HCT116 (cell line): ENCODE measurements around the gene ARID3A. TPM values are rescaled to one million over a fixed set of nuclear protein-coding genes. Genes with fewer than 3 reads are reported as not detected.

Source experiments
- ATAC-seq: fragments of 200-7000 bp; cut with Tn5 transposase; 2 replicates; pipeline ENCODE4 v1.9.1; 2020; ENCODE audit warnings: mild to moderate bottlenecking, moderate library complexity
- BruUV-seq: library from RNA; stranded (reverse); fragments of 400-500 nt; replicated peaks from 2 replicates; lab custom pipeline; 2021; lab: Mats Ljungman, UMichigan
- CTCF ChIA-PET: fragments of 300-600 bp; sonication (Branson Sonifier 250); formaldehyde crosslinking; loops from one replicate; lab custom pipeline; 2021; ENCODE audit warnings: antibody characterized with exemption; lab: Charles Lee
- POLR2A ChIA-PET: fragments of 300-600, 350-600 bp; sonication (Branson Sonifier 250); formaldehyde crosslinking; loops from one replicate; lab custom pipeline; 2021; ENCODE audit warnings: antibody characterized with exemption; lab: Charles Lee
- RAD21 ChIA-PET, 2 experiments: fragments of 300-600 bp; sonication (Branson Sonifier 250); formaldehyde crosslinking; loops; one replicate each; lab custom pipeline; 2023; ENCODE audit warnings: low total read pairs in 2 of 2; ENCODE audit not compliant: uncharacterized antibody in 2 of 2, unreplicated experiment in 2 of 2, low non-redundant PET in 1 of 2; lab: Charles Lee
- DNase-seq: peaks from one replicate; pipeline ENCODE4 v3.0.0-alpha.2; 2010; ENCODE audit warnings: low read depth, low spot score
- H2AFZ ChIP-seq: fragments of 200-600 bp; shearing (Covaris generic), sonication (generic); 2 replicates; pipeline ENCODE4 v1.6.1; 2017; ENCODE audit warnings: low read depth, mixed run types, mixed read lengths, antibody characterized with exemption, low read length; ENCODE audit not compliant: poor library complexity, severe bottlenecking
- H3K27ac ChIP-seq: 2 replicates; pipeline ENCODE4 v1.5.1; 2012; ENCODE audit warnings: low read depth, low read length
- H3K27me3 ChIP-seq: fragments of 200-600 bp; sonication (generic); 2 replicates; pipeline ENCODE4 v1.6.1; 2016; ENCODE audit warnings: mixed run types, low read length, mixed read lengths; ENCODE audit not compliant: insufficient read depth
- H3K36me3 ChIP-seq, 2 experiments: fragments of 200-500 bp in 1 of 2; fragments of 200-600 bp in 1 of 2; sonication (Bioruptor generic) in 1 of 2; sonication (generic) in 1 of 2; 2 replicates each; pipeline versions ENCODE4 v1.5.1 to v1.6.1; 2014 to 2016; ENCODE audit warnings: low read length in 2 of 2, inconsistent platforms in 1 of 2, mixed read lengths in 1 of 2, mixed run types in 1 of 2; ENCODE audit not compliant: insufficient read depth in 2 of 2, control insufficient read depth in 1 of 2
- H3K4me1 ChIP-seq, 2 experiments: fragments of 200-600 bp in 1 of 2; sonication (generic) in 1 of 2; 2 replicates each; pipeline versions ENCODE4 v1.5.1 to v1.6.1; 2012 to 2017; ENCODE audit warnings: low read length in 2 of 2, inconsistent platforms in 1 of 2, mild to moderate bottlenecking in 1 of 2, mixed read lengths in 1 of 2, mixed run types in 1 of 2, moderate library complexity in 1 of 2; ENCODE audit not compliant: insufficient read depth in 2 of 2, control insufficient read depth in 1 of 2
- H3K4me2 ChIP-seq: fragments of 200-600 bp; sonication (generic); 2 replicates; pipeline ENCODE4 v1.6.1; 2017; ENCODE audit warnings: mixed run types, low read length, mixed read lengths
- H3K4me3 ChIP-seq, 2 experiments: fragments of 200-600 bp in 1 of 2; sonication (generic) in 1 of 2; replicated peaks in 1 of 2; 2 replicates each; pipeline ENCODE4 v1.5.1; 2011 to 2016; ENCODE audit warnings: low read length in 2 of 2, control low read depth in 1 of 2, low read depth in 1 of 2, mild to moderate bottlenecking in 1 of 2, mixed read lengths in 1 of 2, mixed run types in 1 of 2
- H3K79me2 ChIP-seq: fragments of 200-600 bp; sonication (generic); 2 replicates; pipeline ENCODE4 v1.6.1; 2017; ENCODE audit warnings: mild to moderate bottlenecking, mixed run types, low read length, moderate library complexity, mixed read lengths; ENCODE audit not compliant: insufficient read depth
- H3K9ac ChIP-seq: fragments of 200-600 bp; sonication (generic); 2 replicates; pipeline ENCODE4 v1.6.1; 2016; ENCODE audit warnings: low read length, mixed read lengths
- H3K9me2 ChIP-seq: fragments of 200-600 bp; sonication (generic), shearing (Covaris generic); 2 replicates; pipeline ENCODE4 v1.6.1; 2017; ENCODE audit warnings: mixed run types, mild to moderate bottlenecking, moderate library complexity; ENCODE audit not compliant: insufficient read depth
- H3K9me3 ChIP-seq, 2 experiments: fragments of 200-500 bp in 1 of 2; fragments of 200-600 bp in 1 of 2; sonication (Bioruptor generic) in 1 of 2; sonication (generic) in 1 of 2; 2 replicates each; pipeline ENCODE4 v1.6.1; 2014 to 2017; ENCODE audit warnings: low read length in 2 of 2, mixed read lengths in 2 of 2, inconsistent platforms in 1 of 2, low read depth in 1 of 2, mild to moderate bottlenecking in 1 of 2, mixed run types in 1 of 2, moderate library complexity in 1 of 2; ENCODE audit not compliant: control insufficient read depth in 1 of 2, insufficient read depth in 1 of 2
- H4K20me1 ChIP-seq: fragments of 200-600 bp; sonication (generic), shearing (Covaris generic); 2 replicates; pipeline ENCODE4 v1.6.1; 2017; ENCODE audit warnings: mixed run types, mild to moderate bottlenecking, moderate library complexity; ENCODE audit not compliant: insufficient read depth
- CEBPB ChIP-seq: IDR thresholded peaks from 2 replicates; pipeline ENCODE4 v1.6.1; 2012; ENCODE audit warnings: low read depth
- CTCF ChIP-seq, 3 experiments: fragments of 200-600 bp in 1 of 3; sonication (generic) in 1 of 3; IDR thresholded peaks in 2 of 3; conservative IDR thresholded peaks in 1 of 3; 2 replicates each; pipeline ENCODE4 v1.5.1; 2012 to 2017; ENCODE audit warnings: low read depth in 2 of 3, low read length in 2 of 3, antibody characterized with exemption in 1 of 3, borderline replicate concordance in 1 of 3, control low read depth in 1 of 3, mild to moderate bottlenecking in 1 of 3, mixed read lengths in 1 of 3, mixed run types in 1 of 3, moderate library complexity in 1 of 3; ENCODE audit not compliant: insufficient read depth in 1 of 3
- ELF1 ChIP-seq: IDR thresholded peaks from 2 replicates; pipeline ENCODE4 v1.6.1; 2012; ENCODE audit warnings: low read depth, borderline replicate concordance
- EZH2phosphoT487 ChIP-seq: fragments of 200-600 bp; IDR thresholded peaks from 2 replicates; pipeline ENCODE4 v1.6.1; 2018; ENCODE audit warnings: antibody characterized with exemption, borderline replicate concordance
- POLR2AphosphoS5 ChIP-seq: IDR thresholded peaks from 2 replicates; pipeline ENCODE4 v1.6.1; 2011; ENCODE audit warnings: mild to moderate bottlenecking, low read depth, low read length, moderate library complexity
- RAD21 ChIP-seq: IDR thresholded peaks from 2 replicates; pipeline ENCODE4 v1.6.1; 2012; ENCODE audit warnings: low read depth, mild to moderate bottlenecking
- ZBTB33 ChIP-seq: IDR thresholded peaks from 2 replicates; pipeline ENCODE4 v1.6.1; 2011; ENCODE audit warnings: mild to moderate bottlenecking, low read length, moderate library complexity; ENCODE audit not compliant: insufficient replicate concordance; ENCODE audit errors: extremely low read depth
- ZFX ChIP-seq: fragments of 450-650 bp; IDR thresholded peaks from 2 replicates; pipeline ENCODE4 v1.6.1; 2017
- intact Hi-C: fragments of 100-400 bp; cut with micrococcal nuclease; formaldehyde crosslinking; loops from 2 replicates; pipeline ENCODE4 v1.10.0; 2022
- total RNA-seq: library from RNA; stranded (reverse); gene quantifications from one replicate; pipeline ENCODE4 v1.2.1, GENCODE V29; 2021; ENCODE audit not compliant: unreplicated experiment

ARID3A gene
- total RNA-seq, 1 experiment from 2014 or later, result 21.8 TPM

GRCh38 chr19:937259-937694, 11.4 kb downstream of the ARID3A start:
- BruUV-seq, result no TSS peak
- Histone ChIP-seq H3K9ac (no peak overlapping the region), H3K4me1 (peaks cover 40 to 44% of the 10 kb centered on the region in 2 experiments), H2AFZ (no peak overlapping the region), H3K36me3 (no peaks in the 10 kb centered on the region), H3K4me2 (no peak overlapping the region), H4K20me1 (no peaks in the 10 kb centered on the region), H3K27me3 (no peaks in the 10 kb centered on the region), H3K4me3 (no peak overlapping the region), H3K79me2 (peaks cover 11% of the 10 kb centered on the region; the same call in 1 of the 2 replicates), H3K27ac (no peak overlapping the region), H3K9me3 (no peaks in the 10 kb centered on the region), H3K9me2 (no peaks in the 10 kb centered on the region)
- DNase-seq, result no peak
- POLR2A ChIA-PET, result no interaction called here
- intact Hi-C loops, result no loop called here
- CTCF ChIA-PET, result no interaction called here
- RAD21 ChIA-PET, result no interaction called here
- TF ChIP-seq POLR2AphosphoS5 (no peak), EZH2phosphoT487 (no peak), RAD21 (no peak), ZFX (no peak), ZBTB33 (no peak), CTCF (IDR thresholded peaks at IDR 0.05 in 2 of 3, conservative IDR thresholded peaks at IDR 0.05 in 1 of 3; ENCODE audit: borderline replicate concordance in 1 of 3, insufficient read depth in 1 of 3, low read depth in 2 of 3, low read length in 2 of 3) (no peak), CEBPB (no peak), ELF1 (no peak)
- no peak for ATAC-seq
